ENCODE results near the gene ARHGDIG. TPM values are rescaled to one million over a fixed set of nuclear protein-coding genes. Genes with fewer than 3 reads are reported as not detected.

Gene ARHGDIG
- total RNA-seq, result not detected in 2 replicates

DNA sequence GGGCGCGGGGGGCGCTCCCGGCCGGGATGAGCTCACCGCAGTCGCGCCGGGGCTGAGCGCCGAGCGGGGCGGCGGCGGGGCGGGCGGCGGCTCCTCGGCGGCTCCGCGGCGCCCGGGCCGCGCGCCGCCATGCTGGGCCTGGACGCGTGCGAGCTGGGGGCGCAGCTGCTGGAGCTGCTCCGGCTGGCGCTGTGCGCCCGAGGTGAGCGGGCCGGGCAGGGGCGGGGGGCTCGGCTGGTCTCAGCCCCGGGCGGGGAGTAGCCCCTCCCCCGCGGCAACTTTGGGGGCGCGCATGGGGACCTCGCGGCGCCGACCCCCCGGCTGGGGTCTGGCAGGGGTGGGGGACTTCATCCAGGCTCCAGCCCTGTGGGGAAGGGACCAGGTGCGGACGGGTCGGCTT lies at the start of gene ARHGDIG:
Gene ARHGDIG (plus strand): TSS at position 40 of the 400 bp plus-strand sequence. CDS start 90 bp downstream, at position 130.
- H3K27ac Mint-ChIP-seq, result no peak within 1 kb of the TSS
- peaks cover 27% of the 10 kb centered on the region for H3K27me3 Mint-ChIP-seq (ENCODE audit: insufficient read depth)
- intact Hi-C loops (cut with micrococcal nuclease), result no loop called here

DNA sequence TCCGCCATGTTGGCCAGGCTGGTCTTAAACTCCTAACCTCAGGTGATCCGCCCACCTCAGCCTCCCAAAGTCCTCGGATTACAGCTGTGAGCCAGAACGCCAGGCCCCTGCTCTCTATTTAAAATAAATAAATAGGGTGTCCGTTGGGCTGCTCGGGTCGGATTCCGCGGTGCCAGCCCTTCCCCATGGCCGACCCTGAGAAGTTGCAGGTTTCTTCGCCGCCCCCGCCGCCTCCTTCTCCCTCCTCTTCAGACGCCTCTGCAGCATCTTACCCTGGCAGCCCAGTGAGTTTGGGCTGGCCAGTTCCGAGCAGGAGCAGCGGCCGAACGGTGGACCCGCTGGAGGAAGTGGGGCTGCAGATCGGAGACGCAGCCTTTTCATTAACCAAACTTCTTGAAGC lies 49.4 kb upstream of the ARHGDIG start:
- no peaks in the 10 kb centered on the region for H3K9me3 Mint-ChIP-seq
- H3K4me3 Mint-ChIP-seq, result peak overlapping the region; percentile 19
- H3K27me3 Mint-ChIP-seq (ENCODE audit: insufficient read depth), result no peaks in the 10 kb centered on the region
- H3K4me1 Mint-ChIP-seq (ENCODE audit: low read depth), result peaks cover 40% of the 10 kb centered on the region
- intact Hi-C loops (cut with micrococcal nuclease), result no loop called here
- DNase-seq (ENCODE audit: low spot score), result no peak
- no peak overlapping the region for H3K27ac Mint-ChIP-seq
- peaks cover 23% of the 10 kb centered on the region for H3K36me3 Mint-ChIP-seq (ENCODE audit: low read depth)

More for the DNA sequence above, at the start of gene ARHGDIG:
- H3K9me3 Mint-ChIP-seq, result no peaks in the 10 kb centered on the region
- no peaks in the 10 kb centered on the region for H3K4me1 Mint-ChIP-seq (ENCODE audit: low read depth)
- DNase-seq (ENCODE audit: low spot score), result no peak
- H3K36me3 Mint-ChIP-seq (ENCODE audit: low read depth), result no peaks in the 10 kb centered on the region
- H3K4me3 Mint-ChIP-seq, result no peak within 1 kb of the TSS

- H3K36me3 Mint-ChIP-seq (ENCODE audit: low read depth), result no peaks in the 10 kb centered on the region
- peaks cover 6% of the 10 kb centered on the region for H3K27me3 Mint-ChIP-seq (ENCODE audit: insufficient read depth)
- DNase-seq (ENCODE audit: low spot score), result peak; percentile 92
- H3K4me1 Mint-ChIP-seq (ENCODE audit: low read depth), result peaks cover 14% of the 10 kb centered on the region
- H3K27ac Mint-ChIP-seq, result peak within 1 kb of the TSS; percentile 98
- intact Hi-C loops (cut with micrococcal nuclease), result loop anchor here (1.0 to 2.0 kb wide), 6 partner anchors 18 to 355 kb away; partner anchors contain the start of genes AXIN1, CAPN15 and RAB11FIP3
- H3K4me3 Mint-ChIP-seq, result peak within 1 kb of the TSS; percentile 96
- H3K9me3 Mint-ChIP-seq, result no peaks in the 10 kb centered on the region
Measured at GRCh38 chr16:234468-235305, 45.7 kb upstream of the ARHGDIG start, which contains the start of gene FAM234A. Gene FAM234A, plus strand, starts transcription at chr16:234821. Its CDS starts 19,593 bp downstream, at chr16:254414.

- Mint-ChIP-seq H3K4me3 (no peak overlapping the region), H3K36me3 (ENCODE audit: low read depth) (no peaks in the 10 kb centered on the region), H3K9me3 (no peaks in the 10 kb centered on the region), H3K4me1 (ENCODE audit: low read depth) (peaks cover 14% of the 10 kb centered on the region), H3K27me3 (ENCODE audit: insufficient read depth) (peaks cover 11% of the 10 kb centered on the region), H3K27ac (no peak overlapping the region)
- intact Hi-C loops (cut with micrococcal nuclease), result no loop called here
- DNase-seq (ENCODE audit: low spot score), result no peak
Measured at GRCh38 chr16:239948-240277, 40.5 kb upstream of the ARHGDIG start.

DNA sequence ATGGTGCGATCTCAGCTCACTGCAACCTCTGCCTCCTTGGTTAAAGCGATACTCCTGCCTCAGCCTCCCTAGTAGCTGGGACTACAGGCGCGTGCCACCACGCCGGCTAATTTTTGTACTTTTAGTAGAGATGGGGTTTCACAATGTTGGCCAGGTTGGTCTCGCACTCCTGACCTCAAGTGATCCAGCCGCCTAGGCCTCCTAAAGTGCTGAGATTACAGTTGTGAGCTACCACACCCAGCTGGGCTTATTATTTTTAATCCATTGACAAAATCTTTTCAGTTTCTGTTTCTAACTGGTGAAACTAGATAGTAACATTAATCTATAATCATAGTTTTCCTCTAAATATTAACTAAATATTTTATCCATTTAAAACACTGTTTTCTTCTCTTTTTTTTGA lies 39.8 kb upstream of the ARHGDIG start:
- no peaks in the 10 kb centered on the region for H3K36me3 Mint-ChIP-seq (ENCODE audit: low read depth)
- H3K4me3 Mint-ChIP-seq, result no peak overlapping the region
- no peak for DNase-seq (ENCODE audit: low spot score)
- intact Hi-C loops (cut with micrococcal nuclease), result no loop called here
- peaks cover 7% of the 10 kb centered on the region for H3K4me1 Mint-ChIP-seq (ENCODE audit: low read depth)
- H3K9me3 Mint-ChIP-seq, result no peaks in the 10 kb centered on the region
- no peak overlapping the region for H3K27ac Mint-ChIP-seq
- peaks cover 11% of the 10 kb centered on the region for H3K27me3 Mint-ChIP-seq (ENCODE audit: insufficient read depth)

- Mint-ChIP-seq H3K4me3 (no peak overlapping the region), H3K36me3 (ENCODE audit: low read depth) (no peaks in the 10 kb centered on the region), H3K27ac (no peak overlapping the region), H3K27me3 (ENCODE audit: insufficient read depth) (peaks cover 9% of the 10 kb centered on the region), H3K4me1 (ENCODE audit: low read depth) (peaks cover 6% of the 10 kb centered on the region), H3K9me3 (no peaks in the 10 kb centered on the region)
- intact Hi-C loops (cut with micrococcal nuclease), result no loop called here
- DNase-seq (ENCODE audit: low spot score), result no peak
Measured at GRCh38 chr16:242281-242680, 38.1 kb upstream of the ARHGDIG start.

GRCh38 chr16:243348-243747 lies 37.0 kb upstream of the ARHGDIG start:
- H3K4me3 Mint-ChIP-seq, result no peak overlapping the region
- DNase-seq (ENCODE audit: low spot score), result no peak
- H3K9me3 Mint-ChIP-seq, result no peaks in the 10 kb centered on the region
- H3K27me3 Mint-ChIP-seq (ENCODE audit: insufficient read depth), result peaks cover 5% of the 10 kb centered on the region
- no peaks in the 10 kb centered on the region for H3K36me3 Mint-ChIP-seq (ENCODE audit: low read depth)
- intact Hi-C loops (cut with micrococcal nuclease), result no loop called here
- no peak overlapping the region for H3K27ac Mint-ChIP-seq
- H3K4me1 Mint-ChIP-seq (ENCODE audit: low read depth), result peaks cover 6% of the 10 kb centered on the region

- H3K27me3 Mint-ChIP-seq (ENCODE audit: insufficient read depth), result peaks cover 4% of the 10 kb centered on the region
- no peak overlapping the region for H3K4me3 Mint-ChIP-seq
- peaks cover under 1% of the 10 kb centered on the region for H3K4me1 Mint-ChIP-seq (ENCODE audit: low read depth)
- no peak overlapping the region for H3K27ac Mint-ChIP-seq
- DNase-seq (ENCODE audit: low spot score), result no peak
- no peaks in the 10 kb centered on the region for H3K36me3 Mint-ChIP-seq (ENCODE audit: low read depth)
- H3K9me3 Mint-ChIP-seq, result no peaks in the 10 kb centered on the region
- intact Hi-C loops (cut with micrococcal nuclease), result no loop called here
Measured at GRCh38 chr16:245105-245504, 35.3 kb upstream of the ARHGDIG start.

GRCh38 chr16:247027-247426 lies 33.4 kb upstream of the ARHGDIG start:
- Mint-ChIP-seq H3K36me3 (ENCODE audit: low read depth) (peaks cover 2% of the 10 kb centered on the region), H3K27me3 (ENCODE audit: insufficient read depth) (peaks cover 2% of the 10 kb centered on the region), H3K4me1 (ENCODE audit: low read depth) (no peaks in the 10 kb centered on the region), H3K4me3 (no peak overlapping the region), H3K27ac (no peak overlapping the region), H3K9me3 (no peaks in the 10 kb centered on the region)
- intact Hi-C loops (cut with micrococcal nuclease), result no loop called here
- no peak for DNase-seq (ENCODE audit: low spot score)

DNA sequence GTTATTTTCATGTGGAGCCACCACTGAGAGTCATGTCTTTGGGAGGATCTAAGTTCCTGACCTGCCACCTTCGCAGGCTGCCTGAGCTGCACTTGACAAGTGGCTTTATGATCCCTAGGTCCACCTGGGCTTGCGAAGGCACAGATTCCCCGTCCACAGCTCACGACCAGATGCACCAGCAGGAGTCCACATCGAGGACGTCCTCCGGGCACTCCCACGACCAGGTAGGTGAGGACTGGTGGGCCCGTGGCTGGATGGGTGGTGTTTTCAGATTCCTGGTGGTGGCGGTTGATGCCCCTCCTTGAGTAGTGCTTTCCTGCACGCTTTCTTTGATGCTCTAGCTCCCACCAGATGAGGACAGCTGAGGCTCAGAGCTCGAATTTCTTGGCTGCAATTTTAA lies 31.0 kb upstream of the ARHGDIG start:
- H3K36me3 Mint-ChIP-seq (ENCODE audit: low read depth), result peaks cover 4% of the 10 kb centered on the region
- H3K9me3 Mint-ChIP-seq, result no peaks in the 10 kb centered on the region
- peaks cover 5% of the 10 kb centered on the region for H3K27me3 Mint-ChIP-seq (ENCODE audit: insufficient read depth)
- no peak for DNase-seq (ENCODE audit: low spot score)
- H3K27ac Mint-ChIP-seq, result no peak overlapping the region
- no peak overlapping the region for H3K4me3 Mint-ChIP-seq
- H3K4me1 Mint-ChIP-seq (ENCODE audit: low read depth), result peaks cover 17% of the 10 kb centered on the region
- intact Hi-C loops (cut with micrococcal nuclease), result no loop called here

- peak overlapping the region; percentile 84 for H3K4me3 Mint-ChIP-seq
- H3K4me1 Mint-ChIP-seq (ENCODE audit: low read depth), result peaks cover 23% of the 10 kb centered on the region
- H3K27ac Mint-ChIP-seq, result peak overlapping the region; percentile 93
- intact Hi-C loops (cut with micrococcal nuclease), result loop anchor here (1.0 kb wide), 1 partner anchor 17 kb away; no protein-coding TSS in a partner anchor
- H3K9me3 Mint-ChIP-seq, result no peaks in the 10 kb centered on the region
- peaks cover 7% of the 10 kb centered on the region for H3K27me3 Mint-ChIP-seq (ENCODE audit: insufficient read depth)
- DNase-seq (ENCODE audit: low spot score), result peak; percentile 16
- peaks cover 4% of the 10 kb centered on the region for H3K36me3 Mint-ChIP-seq (ENCODE audit: low read depth)
Measured at GRCh38 chr16:252366-253337, 27.7 kb upstream of the ARHGDIG start.

DNA sequence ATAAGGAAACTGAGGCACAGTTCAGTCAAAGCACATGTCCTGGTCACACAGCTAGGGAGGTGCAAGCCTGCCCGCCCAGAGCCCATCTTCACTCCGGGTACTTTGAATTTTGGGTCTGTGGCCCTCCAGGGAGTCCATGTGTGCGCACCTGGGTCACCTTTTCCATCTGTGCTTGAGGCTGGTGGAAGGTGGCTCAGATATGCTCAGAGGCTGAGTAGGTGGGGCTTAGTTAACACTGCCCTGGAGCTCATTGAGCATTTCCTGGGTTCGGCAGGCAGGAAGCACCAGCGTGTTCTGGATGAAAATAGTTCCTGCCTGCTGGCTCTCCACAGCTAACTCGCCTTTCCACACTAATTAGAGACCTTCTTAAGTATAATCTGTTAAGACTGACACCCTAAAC lies 26.6 kb upstream of the ARHGDIG start:
- peaks cover 23% of the 10 kb centered on the region for H3K4me1 Mint-ChIP-seq (ENCODE audit: low read depth)

DNA sequence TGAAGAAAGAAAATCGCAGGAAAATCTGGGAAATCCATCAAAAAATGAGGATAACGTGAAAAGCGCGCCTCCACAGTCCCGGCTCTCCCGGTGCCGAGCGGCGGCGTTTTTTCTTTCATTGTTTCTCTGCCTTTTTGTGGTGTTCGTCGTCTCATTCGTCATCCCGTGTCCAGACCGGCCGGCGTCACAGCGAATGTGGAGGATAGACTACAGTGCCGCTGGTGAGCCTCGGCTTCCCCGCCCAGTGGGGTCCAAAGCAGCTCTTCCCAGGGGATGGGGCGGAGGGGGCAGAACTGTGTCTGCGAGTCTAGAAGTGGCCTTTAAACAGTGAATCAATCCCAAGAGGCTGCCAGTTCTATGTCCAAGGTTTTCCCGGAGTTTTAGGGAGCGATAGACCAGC lies 25.9 kb upstream of the ARHGDIG start:
- H3K27me3 Mint-ChIP-seq (ENCODE audit: insufficient read depth), result peaks cover 7% of the 10 kb centered on the region
- no peak overlapping the region for H3K4me3 Mint-ChIP-seq
- H3K9me3 Mint-ChIP-seq, result no peaks in the 10 kb centered on the region
- no peak for DNase-seq (ENCODE audit: low spot score)
- H3K27ac Mint-ChIP-seq, result no peak overlapping the region
- peaks cover 4% of the 10 kb centered on the region for H3K36me3 Mint-ChIP-seq (ENCODE audit: low read depth)
- intact Hi-C loops (cut with micrococcal nuclease), result no loop called here
- H3K4me1 Mint-ChIP-seq (ENCODE audit: low read depth), result peaks cover 28% of the 10 kb centered on the region

More for the DNA sequence above, 26.6 kb upstream of the ARHGDIG start:
- Mint-ChIP-seq H3K36me3 (ENCODE audit: low read depth) (peaks cover 4% of the 10 kb centered on the region), H3K27ac (no peak overlapping the region), H3K27me3 (ENCODE audit: insufficient read depth) (peaks cover 7% of the 10 kb centered on the region), H3K4me3 (peak overlapping the region; percentile 19), H3K9me3 (no peaks in the 10 kb centered on the region)
- intact Hi-C loops (cut with micrococcal nuclease), result no loop called here
- no peak for DNase-seq (ENCODE audit: low spot score)
